GM19438 (cell line): ENCODE measurements around the gene AKAP5.

Experiments
- ATAC-seq: cut with Tn5 transposase; IDR thresholded peaks from one replicate; pipeline ENCODE4 v1.9.1; 2021; ENCODE audit warnings: low read depth; ENCODE audit not compliant: unreplicated experiment

Gene AKAP5

GRCh38 chr14:64454671-64455070 lies 10.6 kb upstream of the AKAP5 start:
- ATAC-seq, result no peak

GRCh38 chr14:64459405-64460136 lies 5.7 kb upstream of the AKAP5 start:
- no peak for ATAC-seq

GRCh38 chr14:64461221-64461620 lies 4.1 kb upstream of the AKAP5 start:
- ATAC-seq, result no peak

- no peak for ATAC-seq
Observed at GRCh38 chr14:64463195-64463594, 2.1 kb upstream of the AKAP5 start.

GRCh38 chr14:64463873-64464272 lies 1.4 kb upstream of the AKAP5 start:
- no peak for ATAC-seq

- no peak for ATAC-seq
Observed at GRCh38 chr14:64464651-64465050, 648 bp upstream of the AKAP5 start.

GRCh38 chr14:64465831-64466554 lies 694 bp downstream of the AKAP5 start:
- peak; percentile 9 for ATAC-seq

- no peak for ATAC-seq
Observed at GRCh38 chr14:64467101-64467500, 1.8 kb downstream of the AKAP5 start.

- no peak for ATAC-seq
Observed at GRCh38 chr14:64467566-64467965, 2.3 kb downstream of the AKAP5 start.

- no peak for ATAC-seq
Observed at GRCh38 chr14:64468451-64468850, 3.2 kb downstream of the AKAP5 start.

- ATAC-seq, result no peak
Observed at GRCh38 chr14:64474041-64474440, 8.7 kb downstream of the AKAP5 start.

- no peak for ATAC-seq
Observed at GRCh38 chr14:64474698-64475097, 9.4 kb downstream of the AKAP5 start.

GRCh38 chr14:64475585-64476273 lies 10.4 kb downstream of the AKAP5 start:
- no peak for ATAC-seq

GRCh38 chr14:64476438-64476837 lies 11.1 kb downstream of the AKAP5 start:
- ATAC-seq, result no peak

GRCh38 chr14:64478634-64479250 lies 13.4 kb downstream of the AKAP5 start:
- no peak for ATAC-seq

- ATAC-seq, result no peak
Observed at GRCh38 chr14:64488590-64489099, 23.3 kb downstream of the AKAP5 start.

GRCh38 chr14:64491637-64492036 lies 26.3 kb downstream of the AKAP5 start:
- no peak for ATAC-seq

- ATAC-seq, result no peak
Observed at GRCh38 chr14:64493455-64493854, 28.2 kb downstream of the AKAP5 start.

- ATAC-seq, result no peak
Observed at GRCh38 chr14:64495252-64495651, 30.0 kb downstream of the AKAP5 start.

- ATAC-seq, result no peak
Observed at GRCh38 chr14:64496764-64497163, 31.5 kb downstream of the AKAP5 start.

GRCh38 chr14:64500088-64500487 lies 34.8 kb downstream of the AKAP5 start:
- ATAC-seq, result no peak
